Mesenteric fat pad (tissue), 1 donor: Measurements from ENCODE around the gene MINDY1. TPM values are rescaled to one million over a fixed set of nuclear protein-coding genes. Genes with fewer than 3 reads are reported as not detected.

Experiments used
- DNase-seq: peaks from one replicate; pipeline ENCODE4 v3.0.0-alpha.2; 2020; ENCODE audit warnings: low spot score
- total RNA-seq: library from RNA; stranded (reverse); fragmentation: NEBNext Ultra II Directional; extraction: Animal tissue kit (Norgen Biotek cat#: 25700); gene quantifications from one replicate; pipeline ENCODE4 v1.2.1, GENCODE V29; 2021
- donor health status: DM: yes; HTN: yes; CAD: no.

MINDY1 gene
- total RNA-seq, 1 donor from 2014 or later, result 18.6 TPM

- DNase-seq, result no peak
Measured at GRCh38 chr1:150968491-150968890, 38.2 kb downstream of the MINDY1 start.

- no peak for DNase-seq
Measured at GRCh38 chr1:150967936-150968335, 38.8 kb downstream of the MINDY1 start.

- no peak for DNase-seq
Measured at GRCh38 chr1:150966011-150966410, 40.7 kb downstream of the MINDY1 start.

- DNase-seq, result no peak
Measured at GRCh38 chr1:150965605-150966004, 41.1 kb downstream of the MINDY1 start.

- DNase-seq, result no peak
Measured at GRCh38 chr1:150964164-150964489, 42.6 kb downstream of the MINDY1 start.

GRCh38 chr1:150963321-150964163 lies 43.2 kb downstream of the MINDY1 start:
- DNase-seq, result no peak

GRCh38 chr1:150961756-150962155 lies 44.9 kb downstream of the MINDY1 start:
- no peak for DNase-seq

GRCh38 chr1:150960646-150961045 lies 46.1 kb downstream of the MINDY1 start:
- peak; percentile 2 for DNase-seq

- peak; percentile 69 for DNase-seq
Measured at GRCh38 chr1:150957666-150958065, 49.0 kb downstream of the MINDY1 start.

- DNase-seq, result no peak
Measured at GRCh38 chr1:150955280-150955679, 51.4 kb downstream of the MINDY1 start.

GRCh38 chr1:150954708-150955107 lies 52.0 kb downstream of the MINDY1 start:
- DNase-seq, result no peak

Other genes with a start within 250 kb of the MINDY1 start
- gene CTSS, start 241.1 kb downstream of the MINDY1 start, total RNA-seq, result 173 TPM
- 76.4 TPM for gene CTSK, start 198.6 kb downstream of the MINDY1 start, total RNA-seq
- gene ARNT, start 130.3 kb downstream of the MINDY1 start, total RNA-seq, result 51.0 TPM
- not detected for gene CTXND2, start 119.8 kb downstream of the MINDY1 start, total RNA-seq
- gene SETDB1, start 80.5 kb downstream of the MINDY1 start, total RNA-seq, result 32.3 TPM
- 159 TPM for gene CERS2, start 32.1 kb downstream of the MINDY1 start, total RNA-seq
- 0.48 TPM for gene ANXA9, start 24.6 kb downstream of the MINDY1 start, total RNA-seq
- gene PRUNE1, start 1.5 kb upstream of the MINDY1 start, total RNA-seq, result 14.4 TPM
- not detected for gene BNIPL, start 29.7 kb upstream of the MINDY1 start, total RNA-seq
- gene C1orf56, start 40.8 kb upstream of the MINDY1 start, total RNA-seq, result 5.4 TPM
- gene CDC42SE1, start 52.7 kb upstream of the MINDY1 start, total RNA-seq, result 97.4 TPM
- gene MLLT11, start 53.5 kb upstream of the MINDY1 start, total RNA-seq, result 0.64 TPM
- 15.7 TPM for gene GABPB2, start 63.9 kb upstream of the MINDY1 start, total RNA-seq
- gene SEMA6C, start 139.7 kb upstream of the MINDY1 start, total RNA-seq, result 4.8 TPM
- 8.0 TPM for gene TNFAIP8L2, start 149.7 kb upstream of the MINDY1 start, total RNA-seq
- gene LYSMD1, start 159.0 kb upstream of the MINDY1 start, total RNA-seq, result 5.3 TPM
- 32.7 TPM for gene SCNM1, start 159.2 kb upstream of the MINDY1 start, total RNA-seq
- not detected for gene TMOD4, start 169.1 kb upstream of the MINDY1 start, total RNA-seq
- 34.6 TPM for gene VPS72, start 183.3 kb upstream of the MINDY1 start, total RNA-seq
- gene PIP5K1A, start 191.7 kb upstream of the MINDY1 start, total RNA-seq, result 52.2 TPM
- gene PSMD4, start 247.8 kb upstream of the MINDY1 start, total RNA-seq, result 142 TPM